ENCODE data around the gene CCDC40.

Gene CCDC40

DNA sequence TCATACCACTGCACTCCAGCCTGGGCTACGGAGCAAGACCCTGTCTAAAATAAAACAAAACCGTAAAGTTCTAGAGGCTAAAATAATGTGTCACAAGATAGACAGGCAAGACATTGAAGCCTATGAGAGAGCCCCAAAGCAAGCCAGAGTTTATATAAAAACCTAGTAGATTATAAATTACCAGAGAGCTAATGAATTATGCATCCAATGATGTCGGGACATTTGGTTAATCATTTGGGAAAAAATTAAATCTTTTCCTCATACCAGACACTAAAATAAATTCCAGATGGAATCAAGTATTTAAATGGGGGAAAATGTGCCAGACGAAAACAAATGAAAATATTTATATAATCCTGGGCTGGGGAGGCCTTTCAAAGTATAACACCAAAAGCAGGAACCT is 24.2 kb downstream of the CCDC40 start:
- TF ChIP-seq, protein P1, sequence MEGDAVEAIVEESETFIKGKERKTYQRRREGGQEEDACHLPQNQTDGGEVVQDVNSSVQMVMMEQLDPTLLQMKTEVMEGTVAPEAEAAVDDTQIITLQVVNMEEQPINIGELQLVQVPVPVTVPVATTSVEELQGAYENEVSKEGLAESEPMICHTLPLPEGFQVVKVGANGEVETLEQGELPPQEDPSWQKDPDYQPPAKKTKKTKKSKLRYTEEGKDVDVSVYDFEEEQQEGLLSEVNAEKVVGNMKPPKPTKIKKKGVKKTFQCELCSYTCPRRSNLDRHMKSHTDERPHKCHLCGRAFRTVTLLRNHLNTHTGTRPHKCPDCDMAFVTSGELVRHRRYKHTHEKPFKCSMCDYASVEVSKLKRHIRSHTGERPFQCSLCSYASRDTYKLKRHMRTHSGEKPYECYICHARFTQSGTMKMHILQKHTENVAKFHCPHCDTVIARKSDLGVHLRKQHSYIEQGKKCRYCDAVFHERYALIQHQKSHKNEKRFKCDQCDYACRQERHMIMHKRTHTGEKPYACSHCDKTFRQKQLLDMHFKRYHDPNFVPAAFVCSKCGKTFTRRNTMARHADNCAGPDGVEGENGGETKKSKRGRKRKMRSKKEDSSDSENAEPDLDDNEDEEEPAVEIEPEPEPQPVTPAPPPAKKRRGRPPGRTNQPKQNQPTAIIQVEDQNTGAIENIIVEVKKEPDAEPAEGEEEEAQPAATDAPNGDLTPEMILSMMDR (IDR thresholded peaks at IDR 0.05; ENCODE audit: extremely low read depth, insufficient read depth, missing control alignments) = no peak
- in situ Hi-C loops (cut with MboI; ENCODE audit: low pct_unique_long_range_greater_than_20kb, low sequenced_read_pairs, unreplicated experiment) = no loop called here
- DNase-seq (ENCODE audit: low spot score) = no peak

GRCh38 chr17:80061421-80061820 is 25.0 kb downstream of the CCDC40 start:
- TF ChIP-seq, protein P1 (IDR thresholded peaks at IDR 0.05; ENCODE audit: extremely low read depth, insufficient read depth, missing control alignments) = no peak
- DNase-seq (ENCODE audit: low spot score) = no peak
- in situ Hi-C loops (cut with MboI; ENCODE audit: low pct_unique_long_range_greater_than_20kb, low sequenced_read_pairs, unreplicated experiment) = no loop called here

DNA sequence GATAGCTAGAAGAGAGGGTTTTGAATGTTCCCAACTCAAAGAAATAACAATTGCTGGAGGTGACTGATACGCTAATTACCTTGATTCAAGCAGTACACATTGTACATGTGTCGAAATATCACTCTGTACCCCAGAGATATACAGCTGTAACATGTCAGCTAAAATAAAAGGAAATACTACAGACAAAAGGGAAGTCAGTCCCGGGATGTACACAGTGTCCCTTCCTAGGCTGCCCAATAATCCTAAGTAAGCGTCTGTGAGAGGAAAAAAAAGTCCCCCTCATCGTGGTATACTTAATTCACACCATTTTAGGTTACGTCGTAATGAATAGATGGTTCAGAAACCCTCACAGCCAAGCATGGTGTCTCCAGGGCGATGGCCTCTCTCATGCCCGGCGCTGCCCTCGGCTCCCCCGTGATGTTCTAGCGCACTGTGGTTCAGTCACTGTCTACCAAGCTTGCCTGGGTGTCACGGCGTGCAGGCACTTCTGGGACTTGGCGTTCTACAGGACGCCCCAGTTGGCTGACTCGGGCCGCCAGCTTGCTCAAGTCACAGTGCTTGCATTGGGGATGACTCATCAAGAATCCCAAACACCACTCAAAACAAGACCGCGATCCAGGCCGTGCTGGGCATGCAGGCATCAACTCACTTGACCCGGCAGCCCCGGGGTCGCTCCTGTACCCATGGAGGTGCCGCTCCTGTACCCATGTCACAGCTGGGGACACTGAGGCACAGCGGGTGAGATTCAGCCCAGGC is 27.6 kb downstream of the CCDC40 start:
- no peak for DNase-seq (ENCODE audit: low spot score)
- TF ChIP-seq, protein P1 (IDR thresholded peaks at IDR 0.05; ENCODE audit: extremely low read depth, insufficient read depth, missing control alignments) = no peak
- in situ Hi-C loops (cut with MboI; ENCODE audit: low pct_unique_long_range_greater_than_20kb, low sequenced_read_pairs, unreplicated experiment) = no loop called here

DNA sequence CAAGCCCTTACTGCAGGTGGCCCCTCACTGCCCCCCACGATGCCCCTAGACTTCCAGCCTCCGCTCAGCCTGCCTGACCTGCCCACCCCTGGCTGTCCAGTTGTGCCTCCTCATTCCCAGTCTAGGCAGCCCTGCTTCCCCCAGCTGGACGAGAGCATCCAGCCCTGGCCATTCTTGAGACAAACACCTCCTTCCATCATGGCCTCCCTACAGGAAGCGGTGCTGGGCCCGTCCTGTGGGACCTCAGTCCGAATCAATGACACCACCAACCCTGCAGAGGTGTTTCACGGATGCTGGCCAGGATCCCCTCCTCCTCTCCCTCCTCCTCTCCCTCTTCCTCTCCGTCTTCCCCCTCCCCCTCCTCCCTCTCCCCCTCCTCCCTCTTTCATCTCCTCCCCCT is 28.3 kb downstream of the CCDC40 start:
- in situ Hi-C loops (cut with MboI; ENCODE audit: low pct_unique_long_range_greater_than_20kb, low sequenced_read_pairs, unreplicated experiment) = no loop called here
- TF ChIP-seq, protein P1 (IDR thresholded peaks at IDR 0.05; ENCODE audit: extremely low read depth, insufficient read depth, missing control alignments) = no peak
- DNase-seq (ENCODE audit: low spot score) = no peak

DNA sequence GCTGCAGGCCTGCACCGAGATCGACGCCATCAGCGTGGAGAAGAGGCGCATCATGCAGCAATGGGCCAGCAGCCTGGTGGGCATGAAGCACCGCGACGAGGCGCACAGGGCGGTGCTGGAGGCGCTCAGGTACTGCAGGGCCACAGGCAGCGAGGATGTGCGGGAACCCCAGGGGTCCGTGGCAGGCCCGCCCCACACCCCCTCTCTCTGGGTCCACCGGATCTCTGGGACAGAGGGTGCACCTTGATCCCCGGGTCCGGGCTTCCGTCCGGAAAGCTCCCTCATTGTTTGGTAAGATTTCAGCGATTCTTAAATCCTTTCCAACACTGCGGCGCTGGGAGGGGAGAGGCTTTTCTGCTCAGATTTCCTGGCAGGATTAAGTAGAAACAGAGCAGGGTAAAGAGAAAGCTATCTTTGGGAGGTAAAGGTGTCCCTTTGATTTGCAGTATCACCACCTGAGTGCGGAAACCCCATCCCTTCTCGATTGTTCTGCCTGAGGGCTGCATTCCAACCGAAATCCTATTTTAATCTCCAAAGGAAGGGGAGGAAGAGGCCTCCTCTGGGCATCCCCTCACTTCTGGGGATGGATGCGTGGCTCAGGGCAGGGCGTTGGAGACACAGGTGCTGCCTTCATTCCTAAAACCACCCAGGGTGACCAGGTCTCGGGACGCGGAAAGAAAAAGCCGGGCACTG is 29.2 kb downstream of the CCDC40 start:
- in situ Hi-C loops (cut with MboI; ENCODE audit: low pct_unique_long_range_greater_than_20kb, low sequenced_read_pairs, unreplicated experiment) = no loop called here
- no peak for DNase-seq (ENCODE audit: low spot score)
- TF ChIP-seq, protein P1 (IDR thresholded peaks at IDR 0.05; ENCODE audit: extremely low read depth, insufficient read depth, missing control alignments) = no peak

GRCh38 chr17:80067393-80067986 is 31.0 kb downstream of the CCDC40 start:
- no peak for DNase-seq (ENCODE audit: low spot score)
- in situ Hi-C loops (cut with MboI; ENCODE audit: low pct_unique_long_range_greater_than_20kb, low sequenced_read_pairs, unreplicated experiment) = no loop called here
- TF ChIP-seq, protein P1 (IDR thresholded peaks at IDR 0.05; ENCODE audit: extremely low read depth, insufficient read depth, missing control alignments) = no peak
